T-helper 17 cell (primary cell): ENCODE measurements around the gene BDH1. TPM values are rescaled to one million over a fixed set of nuclear protein-coding genes. Genes with fewer than 3 reads are reported as not detected.
A peak's percentile ranks its signal among the peaks of the same experiment; 100 is the strongest.
"Not testable (repeated sequence)": the region's sequence is repeated elsewhere in the genome, so short reads cannot be mapped to it uniquely, and the experiment has no call there.

Experiments
- ATAC-seq: fragments of 150-1000 bp; cut with Tn5 transposase; 2 replicates; pipeline ENCODE4 v1.10.0; 2021; ENCODE audit warnings: mild to moderate bottlenecking, moderate library complexity
- DNase-seq, 3 donors: peaks; one replicate each; pipeline versions ENCODE4 v3.0.0 to v3.0.0-alpha.2; 2020 to 2021
- H3K9me3 ChIP-seq: one replicate; pipeline ENCODE4 v1.7.0; 2013; ENCODE audit warnings: low read length, mild to moderate bottlenecking; ENCODE audit not compliant: control insufficient read depth, poor library complexity, severe bottlenecking
- H3K27ac Mint-ChIP-seq: one replicate; pipeline ENCODE4 v1.8.0; 2022; ENCODE audit warnings: mild to moderate bottlenecking, moderate library complexity, mixed read lengths
- H3K27me3 Mint-ChIP-seq: one replicate; pipeline ENCODE4 v1.8.0; 2022; ENCODE audit warnings: mixed read lengths
- H3K36me3 Mint-ChIP-seq: one replicate; pipeline ENCODE4 v1.8.0; 2022; ENCODE audit warnings: low read depth, mixed read lengths
- H3K4me1 Mint-ChIP-seq: one replicate; pipeline ENCODE4 v1.8.0; 2022; ENCODE audit warnings: mild to moderate bottlenecking, mixed read lengths
- H3K4me3 Mint-ChIP-seq: one replicate; pipeline ENCODE4 v1.8.0; 2022; ENCODE audit warnings: mild to moderate bottlenecking, moderate library complexity, mixed read lengths
- total RNA-seq, 4 donors: library from RNA in 2 of 4; stranded (reverse) in 2 of 4; gene quantifications; one replicate each; pipeline ENCODE4 v1.2.3 and lab custom pipeline; 2022 to 2026

The BDH1 gene, protein sequence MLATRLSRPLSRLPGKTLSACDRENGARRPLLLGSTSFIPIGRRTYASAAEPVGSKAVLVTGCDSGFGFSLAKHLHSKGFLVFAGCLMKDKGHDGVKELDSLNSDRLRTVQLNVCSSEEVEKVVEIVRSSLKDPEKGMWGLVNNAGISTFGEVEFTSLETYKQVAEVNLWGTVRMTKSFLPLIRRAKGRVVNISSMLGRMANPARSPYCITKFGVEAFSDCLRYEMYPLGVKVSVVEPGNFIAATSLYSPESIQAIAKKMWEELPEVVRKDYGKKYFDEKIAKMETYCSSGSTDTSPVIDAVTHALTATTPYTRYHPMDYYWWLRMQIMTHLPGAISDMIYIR
- total RNA-seq = 10 to 100 TPM; 20.7 to 22.4 TPM
- total RNA-seq (lab: John Stamatoyannopoulos, UW) = 13.0 to 36.7 reads per million in 2 donors

GRCh38 chr3:197555281-197556261, at the start of gene BDH1:
TSS of gene BDH1 (minus strand) at chr3:197555968. CDS start at chr3:197546443, 9,525 bp downstream.
- ATAC-seq (peak; percentile 37), DNase-seq (peak; percentile 40 to 49 (median 41))
- peaks cover 31% of the 10 kb centered on the region for H3K4me1 Mint-ChIP-seq
- H3K36me3 Mint-ChIP-seq = peaks cover 2% of the 10 kb centered on the region
- no peaks in the 10 kb centered on the region for H3K9me3 ChIP-seq
- peaks cover 16% of the 10 kb centered on the region for H3K27me3 Mint-ChIP-seq
- peak within 1 kb of the TSS; percentile 92 for H3K27ac Mint-ChIP-seq
- H3K4me3 Mint-ChIP-seq = peak within 1 kb of the TSS; percentile 92

DNA sequence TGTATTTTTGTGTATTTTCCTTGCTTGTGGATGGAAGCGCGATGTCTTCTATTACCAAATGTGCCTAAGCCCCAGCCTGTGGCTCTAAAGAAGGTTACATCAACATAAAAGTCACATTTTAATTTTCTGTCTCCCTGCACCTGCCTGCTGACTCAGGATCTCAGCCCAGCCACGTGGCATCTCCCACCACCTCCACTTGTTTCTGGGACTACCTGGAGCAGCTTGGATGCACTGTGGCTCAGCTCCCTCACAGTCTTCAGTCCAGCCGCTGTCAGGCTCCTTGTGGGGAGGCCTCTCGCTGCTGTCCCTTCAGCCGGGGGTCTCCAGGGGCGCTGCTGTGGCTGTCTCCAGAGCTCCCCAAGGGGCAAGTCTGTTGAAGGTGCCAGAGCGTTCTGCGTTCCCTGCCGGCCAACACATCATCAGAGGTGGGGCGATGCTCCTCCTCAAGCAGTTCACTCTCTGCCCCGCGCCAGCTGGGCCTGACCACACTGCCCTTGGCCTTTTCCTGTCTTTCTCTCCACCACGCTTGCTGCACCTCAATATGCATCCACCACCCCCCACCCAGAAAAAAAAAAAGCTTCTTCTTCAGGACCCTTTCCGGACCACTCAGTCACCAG, 47.7 kb upstream of the BDH1 start:
- H3K9me3 ChIP-seq = no peaks in the 10 kb centered on the region
- H3K4me3 Mint-ChIP-seq = no peak overlapping the region
- H3K27ac Mint-ChIP-seq = no peak overlapping the region
- H3K36me3 Mint-ChIP-seq = peaks cover 2% of the 10 kb centered on the region
- peaks cover 10% of the 10 kb centered on the region for H3K4me1 Mint-ChIP-seq
- no peak for ATAC-seq
- no peak for DNase-seq
- no peaks in the 10 kb centered on the region for H3K27me3 Mint-ChIP-seq

DNA sequence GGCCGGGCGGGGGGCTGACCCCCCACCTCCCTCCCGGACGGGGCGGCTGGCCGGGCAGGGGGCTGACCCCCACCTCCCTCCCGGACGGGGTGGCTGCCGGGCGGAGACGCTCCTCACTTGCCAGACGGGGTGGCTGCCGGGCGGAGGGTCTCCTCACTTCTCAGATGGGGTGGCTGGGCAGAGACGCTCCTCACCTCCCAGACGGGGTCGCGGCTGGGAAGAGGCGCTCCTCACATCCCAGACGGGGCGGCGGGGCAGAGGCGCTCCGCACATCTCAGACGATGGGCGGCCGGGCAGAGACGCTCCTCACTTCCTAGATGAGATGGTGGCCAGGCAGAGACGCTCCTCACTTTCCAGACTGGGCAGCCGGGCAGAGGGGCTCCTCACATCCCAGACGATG, 46.6 kb upstream of the BDH1 start:
- H3K4me1 Mint-ChIP-seq = peaks cover 10% of the 10 kb centered on the region
- not testable (repeated sequence) for H3K4me3 Mint-ChIP-seq, H3K36me3 Mint-ChIP-seq, H3K27ac Mint-ChIP-seq, ATAC-seq, DNase-seq, H3K27me3 Mint-ChIP-seq, H3K9me3 ChIP-seq

GRCh38 chr3:197601566-197601840, 45.7 kb upstream of the BDH1 start:
- H3K9me3 ChIP-seq, DNase-seq, H3K27me3 Mint-ChIP-seq, H3K4me1 Mint-ChIP-seq, H3K36me3 Mint-ChIP-seq, ATAC-seq, H3K27ac Mint-ChIP-seq, H3K4me3 Mint-ChIP-seq: not testable (repeated sequence)

DNA sequence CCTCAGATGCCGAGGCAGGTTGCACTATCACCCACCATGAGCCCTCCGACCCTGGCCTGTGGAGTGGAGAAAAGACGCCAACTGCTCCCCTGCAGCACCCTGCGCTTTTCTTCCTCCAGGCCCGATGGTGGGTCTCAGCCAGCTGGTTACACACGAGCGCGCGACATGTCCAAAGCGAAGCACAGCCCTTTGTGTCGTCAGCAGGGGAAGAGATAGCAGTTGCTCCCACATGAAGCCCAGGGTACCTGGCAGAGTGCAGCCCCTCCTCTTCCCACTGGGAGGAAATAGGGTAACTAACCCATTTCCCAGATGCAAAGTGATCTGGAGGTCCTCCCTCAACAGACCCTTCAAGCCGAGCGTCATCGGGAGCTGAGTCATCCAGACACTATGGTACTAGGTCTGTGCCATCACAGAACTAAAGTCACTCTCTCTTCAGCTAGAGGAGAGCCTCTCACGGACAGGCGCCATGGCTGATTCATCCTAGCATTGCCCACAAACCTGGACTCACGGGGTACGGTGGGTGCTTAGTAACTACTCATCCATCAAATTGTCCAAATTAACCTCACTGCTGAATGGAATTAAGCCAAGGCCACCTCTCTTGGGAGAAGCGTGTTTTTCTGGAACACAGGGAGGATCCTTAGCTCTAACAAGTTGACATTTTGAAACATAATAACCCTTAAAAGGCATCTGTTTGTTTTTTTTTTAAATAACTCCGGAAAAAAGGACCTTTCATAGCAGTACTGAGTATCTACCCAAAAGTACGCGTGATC, 45.2 kb upstream of the BDH1 start:
- H3K4me3 Mint-ChIP-seq = no peak overlapping the region
- no peak for DNase-seq
- no peaks in the 10 kb centered on the region for H3K9me3 ChIP-seq
- H3K27me3 Mint-ChIP-seq = no peaks in the 10 kb centered on the region
- ATAC-seq = no peak
- H3K27ac Mint-ChIP-seq = no peak overlapping the region
- peaks cover 6% of the 10 kb centered on the region for H3K4me1 Mint-ChIP-seq
- no peaks in the 10 kb centered on the region for H3K36me3 Mint-ChIP-seq

DNA sequence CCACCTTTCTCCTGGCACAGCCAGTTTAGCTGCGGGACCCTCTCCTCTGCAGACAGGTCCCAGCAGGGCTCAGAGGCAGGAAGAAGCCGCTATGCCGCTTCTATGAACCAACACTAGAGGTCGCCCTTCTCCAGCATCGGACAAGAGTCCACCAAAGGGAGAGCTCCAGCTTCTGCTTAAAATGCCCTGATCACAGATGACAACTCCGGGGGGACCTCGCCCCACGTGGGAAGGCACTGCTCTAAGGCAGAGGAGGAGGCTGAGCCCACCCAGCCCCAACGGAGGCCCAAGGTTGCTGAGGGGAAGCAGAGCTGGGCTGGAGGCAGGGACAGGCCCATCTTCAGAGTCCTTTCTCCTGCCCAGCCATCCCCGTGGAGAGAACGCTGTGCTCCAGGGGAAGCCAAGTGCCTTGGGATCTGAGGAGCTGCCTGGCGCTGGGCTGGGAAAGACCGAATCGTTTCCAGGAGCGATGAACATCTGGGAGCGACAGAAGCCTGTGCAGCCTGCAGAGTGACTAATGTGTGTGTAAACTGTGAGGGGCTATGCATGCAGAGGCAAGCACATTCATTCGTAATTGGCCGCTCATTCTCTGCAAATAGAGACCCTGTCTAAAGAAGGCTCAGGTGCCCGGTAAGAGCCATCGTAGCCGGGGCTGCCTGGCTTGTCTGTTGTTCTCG, 43.5 kb upstream of the BDH1 start:
- Mint-ChIP-seq H3K27me3 (no peaks in the 10 kb centered on the region), H3K4me3 (no peak overlapping the region)

GRCh38 chr3:197598404-197598980, 42.7 kb upstream of the BDH1 start:
- ATAC-seq = no peak
- no peak overlapping the region for H3K27ac Mint-ChIP-seq
- H3K4me1 Mint-ChIP-seq = peaks cover 7% of the 10 kb centered on the region
- no peak overlapping the region for H3K4me3 Mint-ChIP-seq
- no peaks in the 10 kb centered on the region for H3K36me3 Mint-ChIP-seq
- no peaks in the 10 kb centered on the region for H3K27me3 Mint-ChIP-seq
- H3K9me3 ChIP-seq = no peaks in the 10 kb centered on the region
- DNase-seq = no peak

More for the DNA sequence above, 43.5 kb upstream of the BDH1 start:
- peak; percentile 37 to 69 (median 60) for DNase-seq
- no peaks in the 10 kb centered on the region for H3K9me3 ChIP-seq
- no peak overlapping the region for H3K27ac Mint-ChIP-seq
- peak; percentile 99 for ATAC-seq
- peaks cover 7% of the 10 kb centered on the region for H3K4me1 Mint-ChIP-seq
- H3K36me3 Mint-ChIP-seq = no peaks in the 10 kb centered on the region

- DNase-seq = no peak
- Mint-ChIP-seq H3K36me3 (peaks cover 2% of the 10 kb centered on the region), H3K4me3 (no peak overlapping the region), H3K4me1 (peaks cover 18% of the 10 kb centered on the region), H3K27me3 (no peaks in the 10 kb centered on the region), H3K27ac (no peak overlapping the region)
- ATAC-seq = no peak
- H3K9me3 ChIP-seq = no peaks in the 10 kb centered on the region
Observed at GRCh38 chr3:197597335-197597734, 41.6 kb upstream of the BDH1 start.

- DNase-seq (no peak), ATAC-seq (no peak)
- H3K36me3 Mint-ChIP-seq = peaks cover 2% of the 10 kb centered on the region
- H3K4me3 Mint-ChIP-seq = no peak overlapping the region
- peak overlapping the region; percentile 34 for H3K27ac Mint-ChIP-seq
- peaks cover 23% of the 10 kb centered on the region for H3K4me1 Mint-ChIP-seq
- no peaks in the 10 kb centered on the region for H3K27me3 Mint-ChIP-seq
- H3K9me3 ChIP-seq = no peaks in the 10 kb centered on the region
Observed at GRCh38 chr3:197595470-197596185, 39.9 kb upstream of the BDH1 start.

DNA sequence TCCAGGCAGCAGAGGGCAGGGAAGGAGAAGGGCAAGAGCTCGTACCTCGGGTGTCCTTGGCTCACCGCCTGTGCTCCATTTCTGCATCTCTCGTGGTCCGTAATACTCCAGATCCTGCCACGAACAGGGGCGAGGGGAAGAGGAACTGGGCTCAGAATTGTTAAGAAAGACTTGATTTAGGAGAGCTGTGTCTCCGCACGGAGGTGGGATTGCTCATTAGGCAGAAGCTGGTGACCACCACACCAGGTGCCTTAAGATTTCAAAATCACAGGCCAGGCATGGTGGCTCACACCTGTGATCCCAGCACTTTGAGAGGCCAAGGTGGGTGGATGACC, 37.2 kb upstream of the BDH1 start:
- H3K4me3 Mint-ChIP-seq = no peak overlapping the region
- no peak for DNase-seq
- H3K27me3 Mint-ChIP-seq = no peaks in the 10 kb centered on the region
- ATAC-seq = no peak
- peak overlapping the region; percentile 89 for H3K27ac Mint-ChIP-seq
- H3K36me3 Mint-ChIP-seq = peaks cover 2% of the 10 kb centered on the region
- no peaks in the 10 kb centered on the region for H3K9me3 ChIP-seq
- peaks cover 19% of the 10 kb centered on the region for H3K4me1 Mint-ChIP-seq

DNA sequence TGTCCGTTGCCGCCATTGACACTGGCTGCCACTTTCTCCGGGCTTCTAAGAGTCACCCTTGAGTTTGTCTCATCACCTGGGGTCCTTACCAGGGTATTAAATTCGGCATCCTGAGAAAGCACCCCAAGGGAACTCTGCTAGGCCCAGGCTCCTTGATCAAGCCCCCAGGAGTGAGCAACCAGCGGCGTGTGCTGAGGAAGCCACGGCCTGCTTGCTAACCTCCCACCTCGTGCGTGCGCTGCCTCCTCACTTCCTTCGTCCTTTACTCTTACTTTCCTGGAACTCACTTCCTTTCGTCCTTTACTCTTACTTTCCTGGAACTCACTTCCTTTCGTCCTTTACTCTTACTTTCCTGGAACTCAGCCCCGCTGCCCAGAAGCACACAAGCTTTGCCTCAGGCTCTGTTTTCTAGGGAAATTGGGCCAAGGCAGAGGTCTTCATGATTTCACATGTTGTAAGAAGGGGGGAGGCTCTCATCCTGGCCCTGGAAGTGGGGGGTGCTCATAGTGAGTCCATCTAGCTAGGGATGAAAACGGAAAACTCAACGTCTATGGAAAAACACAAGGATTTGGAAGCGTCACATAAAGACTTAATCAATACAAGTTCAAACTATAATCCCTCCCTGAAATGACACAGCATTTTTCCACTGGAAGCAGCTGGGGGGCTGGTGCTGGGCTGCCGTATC, 36.7 kb upstream of the BDH1 start:
- Mint-ChIP-seq H3K4me3 (peak overlapping the region; percentile 73), H3K4me1 (peaks cover 19% of the 10 kb centered on the region), H3K27me3 (peaks cover 3% of the 10 kb centered on the region), H3K27ac (peak overlapping the region; percentile 89), H3K36me3 (peaks cover 2% of the 10 kb centered on the region)
- ATAC-seq = no peak
- no peaks in the 10 kb centered on the region for H3K9me3 ChIP-seq
- no peak for DNase-seq
